HG02885 (cell line): ENCODE data around the gene UNC5A.

ENCODE experiments used
- ATAC-seq: cut with Tn5 transposase; IDR thresholded peaks from one replicate; pipeline ENCODE4 v1.9.1; 2021; ENCODE audit warnings: mild to moderate bottlenecking; ENCODE audit not compliant: unreplicated experiment, poor library complexity

UNC5A gene

GRCh38 chr5:176810081-176810597, at the start of gene UNC5A:
UNC5A (plus strand) TSS chr5:176810559; CDS start chr5:176810751, 192 bp downstream.
- no peak for ATAC-seq

DNA sequence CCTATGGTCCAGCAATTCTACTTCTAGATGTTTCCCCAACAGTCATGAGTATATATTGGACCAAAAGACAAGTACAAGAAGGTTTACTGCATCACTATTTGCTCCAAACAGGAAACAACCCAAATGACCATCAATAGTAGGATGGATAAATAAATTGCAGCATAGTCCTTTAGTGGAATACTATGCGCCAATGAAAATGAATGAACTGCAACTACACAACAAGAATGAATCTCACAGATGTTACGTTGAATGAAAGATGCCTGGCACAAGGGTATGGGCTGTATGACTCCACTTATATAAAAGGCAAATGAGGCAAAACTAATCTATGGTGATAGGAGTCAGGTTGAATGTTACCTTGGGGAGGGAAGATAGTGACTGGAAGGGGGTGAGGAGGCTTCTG, 48.6 kb upstream of the UNC5A start:
- no peak for ATAC-seq

- ATAC-seq = no peak
These were observed 47.9 kb upstream of the UNC5A start for GRCh38 chr5:176762489-176762888.

GRCh38 chr5:176765687-176766086, 44.7 kb upstream of the UNC5A start:
- ATAC-seq = no peak

- no peak for ATAC-seq
These were observed 42.0 kb upstream of the UNC5A start for GRCh38 chr5:176768174-176768970.

- no peak for ATAC-seq
These were observed 40.4 kb upstream of the UNC5A start for GRCh38 chr5:176769911-176770310.

GRCh38 chr5:176770431-176770830, 39.9 kb upstream of the UNC5A start:
- ATAC-seq = no peak

DNA sequence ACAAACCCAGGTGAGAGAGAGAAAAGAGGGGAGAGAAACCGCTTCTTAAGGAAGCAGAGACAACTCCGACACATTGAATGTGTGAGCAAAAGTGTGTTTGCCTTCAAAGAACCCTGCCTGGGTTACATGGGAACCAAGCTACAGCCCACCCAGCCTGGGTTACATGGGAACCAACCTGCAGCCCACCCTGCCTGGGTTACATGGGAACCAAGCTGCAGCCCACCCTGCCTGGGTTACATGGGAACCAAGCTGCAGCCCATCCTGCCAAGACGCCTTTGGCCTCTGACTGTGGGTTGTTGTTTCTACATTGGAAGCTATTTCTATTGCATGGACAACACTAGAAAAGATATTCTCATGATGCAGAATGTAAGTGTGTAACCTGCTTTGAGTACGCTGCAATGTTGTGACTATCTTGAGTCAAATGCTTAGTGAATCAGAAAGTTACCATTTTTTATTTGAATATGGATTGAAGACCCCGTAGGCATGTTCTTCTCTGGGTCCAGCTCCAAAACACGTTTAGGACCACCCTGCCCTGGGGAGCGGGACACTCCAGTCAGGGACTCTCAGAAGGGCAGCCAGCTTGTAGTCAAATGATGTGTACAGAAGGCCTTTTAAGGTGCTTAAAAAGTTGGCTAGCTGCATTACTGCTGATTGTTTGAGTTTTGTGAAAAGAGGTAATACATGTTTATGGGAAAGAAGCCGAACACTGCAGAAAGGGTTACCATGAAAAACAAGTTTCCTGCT, 39.1 kb upstream of the UNC5A start:
- no peak for ATAC-seq

DNA sequence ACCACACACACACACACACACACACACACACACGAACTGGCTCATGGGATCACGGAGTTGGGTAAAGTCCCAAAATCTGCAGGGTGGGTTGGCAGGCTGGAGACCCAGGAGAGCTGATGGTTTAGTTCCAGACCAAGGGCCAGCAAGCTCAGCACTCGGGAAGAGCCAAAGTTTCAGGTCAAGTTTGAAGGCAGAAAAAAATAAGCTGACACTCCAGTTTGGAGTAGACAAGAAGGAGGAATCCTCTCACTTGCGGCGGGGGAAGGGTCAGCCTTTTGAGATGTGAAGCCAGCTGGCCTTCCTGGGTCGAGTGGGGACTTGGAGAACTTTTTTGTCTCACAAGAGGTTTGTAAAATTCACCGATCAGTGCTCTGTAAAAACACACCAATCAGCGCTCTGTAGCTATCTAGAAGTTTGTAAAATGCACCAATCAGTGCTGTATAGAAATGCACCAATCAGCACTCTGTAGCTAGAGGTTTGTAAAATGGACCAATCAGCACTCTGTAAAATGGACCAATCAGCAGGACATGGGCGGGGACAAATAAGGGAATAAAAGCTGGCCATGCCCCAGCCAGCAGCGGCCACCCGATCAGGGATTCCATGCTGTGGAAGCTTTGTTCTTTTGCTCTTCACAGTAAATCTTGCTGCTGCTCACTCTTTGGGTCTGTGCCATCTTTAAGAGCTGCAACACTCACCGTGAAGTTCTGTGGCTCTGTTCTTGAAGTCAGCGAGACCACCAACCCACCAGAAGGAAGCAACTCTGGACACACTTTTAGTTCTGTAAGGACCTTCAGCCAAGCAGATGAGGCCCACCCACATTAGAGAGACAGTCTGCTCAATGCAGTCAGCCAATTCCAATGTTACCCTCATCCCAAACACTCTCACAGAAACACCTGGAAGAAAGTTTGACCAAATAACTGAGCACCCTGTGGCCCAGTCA, 37.8 kb upstream of the UNC5A start:
- ATAC-seq = no peak

DNA sequence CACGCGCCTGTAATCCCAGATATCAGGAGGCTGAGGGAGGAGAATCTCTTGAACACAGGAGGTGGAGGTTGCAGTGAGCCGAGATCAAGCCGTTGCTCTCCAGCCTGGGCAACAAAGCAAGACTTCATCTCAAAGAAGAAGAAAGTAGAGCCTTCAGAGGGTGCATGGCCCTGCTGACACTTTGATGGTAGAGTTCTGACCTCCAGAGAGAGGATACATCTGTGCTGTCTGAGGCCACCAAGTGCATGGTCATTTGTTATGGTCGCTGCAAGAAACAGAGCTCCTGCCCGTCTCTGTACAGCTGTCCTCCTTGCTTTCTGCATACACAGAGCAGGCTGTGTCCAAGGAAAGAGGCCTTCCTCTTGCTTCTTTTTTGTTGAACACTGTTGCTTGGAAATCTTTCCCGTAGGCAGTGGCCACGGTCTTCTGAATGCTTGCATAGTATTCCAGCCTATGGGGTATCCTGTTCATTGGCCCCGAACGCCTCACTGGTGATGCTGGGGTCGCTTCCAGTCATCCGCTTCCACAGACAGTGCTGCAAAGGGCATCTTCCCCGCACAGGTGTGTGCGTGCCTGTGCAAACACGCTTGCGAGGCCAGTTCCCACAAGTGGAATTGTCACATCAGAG, 36.8 kb upstream of the UNC5A start:
- ATAC-seq = no peak

DNA sequence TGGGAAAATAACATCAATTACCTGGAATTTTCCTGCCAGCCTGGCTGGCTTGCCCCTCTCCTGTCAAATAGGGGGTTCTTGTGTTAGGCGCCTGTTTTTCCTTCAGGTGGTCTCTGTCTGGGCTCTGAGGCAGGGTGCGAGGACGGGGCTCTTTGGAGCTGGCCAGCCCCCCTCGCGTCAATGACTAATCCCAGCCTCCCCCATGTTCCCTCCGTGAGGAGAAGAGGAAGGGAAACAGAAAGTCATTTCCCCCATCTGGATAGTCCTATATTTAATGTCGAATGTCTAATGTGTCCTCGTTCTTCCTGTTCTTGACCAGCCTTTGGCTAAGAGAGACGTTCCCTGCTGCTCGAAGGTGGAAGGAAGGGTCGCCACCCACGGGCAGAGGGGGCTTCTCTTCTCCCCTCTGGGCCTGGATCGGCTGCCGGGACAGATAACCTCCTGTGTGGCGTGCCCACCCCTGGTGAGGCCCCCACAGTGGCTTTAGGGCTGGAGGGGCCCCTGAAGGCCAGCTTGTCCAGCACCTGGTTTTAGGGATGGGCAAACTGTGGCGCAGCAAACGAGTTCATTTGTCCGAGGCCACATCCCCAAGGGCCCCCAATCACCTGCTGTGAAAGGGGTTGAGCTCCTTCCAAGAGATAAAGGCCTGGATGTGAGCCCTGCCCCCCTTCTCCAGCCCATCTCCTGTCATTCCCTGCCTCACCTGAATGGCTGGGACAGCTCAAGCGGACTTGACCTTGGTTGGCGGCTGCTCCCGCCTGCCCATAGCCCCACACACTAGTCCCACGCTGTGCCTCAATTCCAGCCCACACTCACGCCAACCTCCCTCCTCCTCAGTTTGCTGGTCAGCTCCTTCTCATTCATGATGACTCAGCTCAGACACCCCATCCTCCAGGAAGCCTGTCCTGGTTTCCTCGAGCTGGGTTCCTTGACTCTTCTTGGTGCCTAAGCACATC, 35.9 kb upstream of the UNC5A start:
- ATAC-seq = no peak

- ATAC-seq = no peak
These were observed 35.0 kb upstream of the UNC5A start for GRCh38 chr5:176775409-176775808.

DNA sequence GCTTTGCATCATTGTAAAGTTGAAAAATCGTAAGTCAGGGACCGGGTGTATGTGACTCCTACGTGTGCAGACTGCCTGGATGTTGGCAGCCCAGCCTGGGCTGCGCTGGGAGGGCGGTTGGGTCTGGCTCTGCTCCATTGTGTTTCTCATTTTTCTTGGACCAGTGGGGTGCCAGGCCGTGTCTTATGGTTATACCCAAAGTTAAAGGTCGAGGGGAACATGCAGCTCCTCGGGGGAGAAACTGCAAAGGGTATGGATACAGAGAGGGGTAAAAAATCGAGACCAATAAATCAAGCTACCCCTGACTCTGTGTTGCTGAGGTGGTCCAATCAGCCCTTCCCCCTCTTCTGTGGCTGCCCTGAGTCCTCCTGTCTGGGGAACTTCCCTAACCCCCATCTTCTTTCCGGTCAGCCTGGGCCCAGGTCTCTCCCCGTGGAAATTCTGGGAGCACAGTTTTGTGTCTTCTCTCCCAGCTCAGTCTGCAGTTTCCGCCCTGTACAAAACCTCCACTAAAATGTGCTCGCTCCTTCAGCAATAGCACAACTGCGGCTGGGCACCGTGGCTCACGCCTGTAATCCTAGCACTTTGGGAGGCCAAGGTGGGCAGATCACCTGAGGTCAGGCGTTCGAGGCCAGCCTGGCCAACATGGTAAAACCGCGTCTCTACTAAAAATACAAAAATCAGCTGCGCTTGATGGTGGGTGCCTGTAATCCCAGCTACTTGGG, 34.1 kb upstream of the UNC5A start:
- no peak for ATAC-seq

DNA sequence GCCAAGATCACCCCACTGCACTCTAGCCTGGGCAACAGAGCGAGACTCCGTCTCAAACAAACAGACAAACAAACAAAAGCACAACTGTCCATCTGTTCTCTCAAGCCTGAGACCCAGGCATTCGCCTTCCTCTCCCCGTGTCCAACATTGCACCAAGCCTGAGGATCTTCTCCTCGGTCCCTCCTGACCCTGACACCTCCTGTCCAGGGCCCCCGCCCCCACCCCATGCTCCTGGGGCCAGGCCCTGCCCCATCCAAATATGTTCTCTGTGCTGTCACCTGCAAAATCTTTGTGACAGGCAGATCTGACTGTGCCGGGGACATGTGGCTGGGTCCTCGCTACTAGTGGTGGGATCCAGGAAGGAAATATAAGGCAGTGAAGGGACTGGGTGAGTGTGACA, 33.4 kb upstream of the UNC5A start:
- ATAC-seq = no peak

- ATAC-seq = no peak
These were observed 31.4 kb upstream of the UNC5A start for GRCh38 chr5:176778921-176779465.

DNA sequence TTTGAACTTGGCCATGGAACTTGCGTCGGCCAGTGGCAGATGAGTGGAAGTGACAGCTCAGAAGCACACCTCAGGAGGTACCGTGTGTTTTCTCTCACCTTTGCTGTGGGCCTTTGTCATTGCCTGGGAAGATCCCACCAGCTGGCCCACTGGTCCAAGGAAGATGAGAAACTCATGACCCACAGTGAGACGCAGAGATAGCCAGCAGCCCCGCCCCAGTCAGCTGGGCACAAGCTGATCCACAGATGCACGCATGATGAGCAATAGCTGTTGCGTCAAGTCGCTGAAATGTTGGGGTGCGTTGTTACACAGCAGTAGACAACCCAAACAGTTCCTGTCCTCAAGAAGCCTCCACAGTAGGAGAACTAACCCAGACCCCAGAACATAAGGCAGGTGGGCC, 30.8 kb upstream of the UNC5A start:
- no peak for ATAC-seq

- no peak for ATAC-seq
These were observed 29.9 kb upstream of the UNC5A start for GRCh38 chr5:176780176-176781053.
